ENCODE results near the gene SLC18A3.

SLC18A3 gene

DNA sequence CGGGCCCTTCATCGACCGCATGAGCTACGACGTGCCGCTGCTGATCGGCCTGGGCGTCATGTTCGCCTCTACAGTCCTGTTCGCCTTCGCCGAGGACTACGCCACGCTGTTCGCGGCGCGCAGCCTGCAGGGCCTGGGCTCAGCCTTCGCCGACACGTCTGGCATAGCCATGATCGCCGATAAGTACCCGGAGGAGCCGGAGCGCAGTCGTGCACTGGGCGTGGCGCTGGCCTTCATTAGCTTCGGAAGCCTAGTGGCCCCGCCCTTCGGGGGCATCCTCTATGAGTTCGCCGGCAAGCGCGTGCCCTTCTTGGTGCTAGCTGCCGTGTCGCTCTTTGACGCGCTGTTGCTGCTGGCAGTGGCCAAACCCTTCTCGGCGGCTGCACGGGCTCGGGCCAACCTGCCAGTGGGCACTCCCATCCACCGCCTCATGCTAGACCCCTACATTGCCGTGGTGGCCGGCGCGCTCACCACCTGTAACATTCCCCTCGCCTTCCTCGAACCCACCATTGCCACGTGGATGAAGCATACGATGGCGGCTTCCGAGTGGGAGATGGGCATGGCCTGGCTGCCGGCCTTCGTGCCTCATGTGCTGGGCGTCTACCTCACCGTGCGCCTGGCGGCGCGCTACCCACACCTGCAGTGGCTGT is 1.2 kb downstream of the SLC18A3 start:
- no peak for DNase-seq (ENCODE audit: low read depth in 2 of 2)

DNA sequence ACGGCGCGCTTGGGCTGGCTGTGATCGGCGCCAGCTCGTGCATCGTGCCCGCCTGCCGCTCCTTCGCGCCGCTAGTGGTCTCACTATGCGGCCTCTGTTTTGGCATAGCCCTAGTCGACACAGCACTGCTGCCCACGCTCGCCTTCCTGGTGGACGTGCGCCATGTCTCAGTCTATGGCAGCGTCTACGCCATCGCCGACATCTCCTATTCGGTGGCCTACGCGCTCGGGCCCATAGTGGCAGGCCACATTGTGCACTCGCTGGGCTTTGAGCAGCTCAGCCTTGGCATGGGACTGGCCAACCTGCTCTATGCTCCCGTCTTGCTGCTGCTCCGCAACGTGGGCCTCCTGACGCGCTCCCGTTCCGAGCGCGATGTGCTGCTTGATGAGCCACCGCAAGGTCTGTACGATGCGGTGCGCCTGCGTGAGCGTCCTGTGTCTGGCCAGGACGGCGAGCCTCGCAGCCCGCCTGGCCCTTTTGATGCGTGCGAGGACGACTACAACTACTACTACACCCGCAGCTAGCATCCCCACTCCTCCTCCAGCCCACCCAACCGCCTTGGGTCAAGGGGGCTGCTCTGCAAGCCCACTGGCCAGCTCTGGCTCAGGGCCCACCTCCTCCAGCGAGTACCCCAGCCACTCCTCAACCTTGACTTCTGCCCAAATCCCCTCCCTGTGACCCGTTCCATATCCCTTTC is 1.9 kb downstream of the SLC18A3 start:
- DNase-seq (ENCODE audit: low read depth in 2 of 2), result no peak

DNA sequence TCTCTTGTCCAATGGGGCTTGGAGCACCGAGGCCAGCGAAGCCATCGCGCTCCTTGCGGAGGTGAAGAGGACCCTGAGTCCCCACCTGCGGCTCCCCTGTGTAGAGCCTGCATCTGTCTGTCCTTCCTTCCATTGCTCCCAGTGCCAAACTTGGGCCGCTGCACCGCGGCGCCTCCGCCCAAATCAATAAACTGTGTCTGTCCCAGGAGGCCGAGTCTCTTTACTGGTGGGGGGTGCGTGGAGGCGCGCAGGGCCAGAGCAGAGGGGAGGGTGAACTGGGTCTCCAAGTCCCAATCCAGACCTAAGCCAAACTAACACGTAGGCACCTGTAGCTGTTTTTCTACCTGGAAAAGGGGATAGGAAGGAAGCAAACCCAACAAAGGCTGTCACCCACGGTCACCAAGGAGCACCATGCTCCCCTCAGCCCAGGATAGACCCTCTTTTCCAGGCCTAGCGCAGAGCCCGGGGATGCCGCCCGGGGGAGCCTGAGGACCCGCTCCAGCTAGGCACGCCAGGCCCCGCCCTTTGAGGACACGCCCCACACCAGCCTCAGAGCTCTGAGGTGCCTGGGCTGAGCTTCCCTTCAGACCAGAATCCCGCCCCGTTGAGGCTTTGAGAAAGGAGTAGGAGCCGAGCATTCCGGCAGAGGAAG is 2.5 kb downstream of the SLC18A3 start:
- no peak for DNase-seq (ENCODE audit: low read depth in 2 of 2)

DNA sequence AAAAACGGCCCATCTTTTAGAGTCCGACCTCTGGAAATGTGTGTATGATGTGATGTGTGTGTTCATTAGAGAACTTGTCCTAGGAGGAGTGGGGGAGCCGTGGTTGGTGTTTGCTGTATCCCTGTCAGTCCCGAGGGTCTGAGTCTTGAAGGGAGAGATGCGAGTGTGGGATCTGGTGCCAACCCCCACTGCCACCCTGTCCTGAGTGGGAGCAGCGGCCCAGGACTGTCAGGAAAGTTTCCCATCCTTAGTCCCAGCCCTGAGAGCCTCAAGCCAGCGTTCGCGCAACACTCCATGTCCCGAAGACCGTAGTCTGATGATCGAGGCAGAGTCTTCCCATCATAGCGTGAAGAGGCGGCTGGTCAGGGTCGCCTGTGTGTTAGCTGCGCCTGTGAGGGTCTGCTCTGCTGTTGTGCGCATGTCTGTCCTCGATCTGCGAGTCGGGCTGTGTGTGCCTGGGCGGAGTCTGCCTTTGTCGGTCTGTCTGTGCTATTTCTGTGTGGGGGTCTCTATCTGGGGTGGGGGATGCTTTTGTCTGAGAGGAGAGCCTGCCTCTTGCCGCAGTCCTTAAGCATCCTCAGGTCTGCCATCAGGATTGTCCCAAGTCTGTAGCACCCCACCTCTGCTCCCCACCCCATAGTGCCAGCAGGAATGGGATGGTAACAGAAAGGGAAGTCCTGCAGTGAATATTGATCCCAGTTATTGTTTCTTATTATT is 3.2 kb downstream of the SLC18A3 start:
- DNase-seq (ENCODE audit: low read depth in 2 of 2), result no peak

DNA sequence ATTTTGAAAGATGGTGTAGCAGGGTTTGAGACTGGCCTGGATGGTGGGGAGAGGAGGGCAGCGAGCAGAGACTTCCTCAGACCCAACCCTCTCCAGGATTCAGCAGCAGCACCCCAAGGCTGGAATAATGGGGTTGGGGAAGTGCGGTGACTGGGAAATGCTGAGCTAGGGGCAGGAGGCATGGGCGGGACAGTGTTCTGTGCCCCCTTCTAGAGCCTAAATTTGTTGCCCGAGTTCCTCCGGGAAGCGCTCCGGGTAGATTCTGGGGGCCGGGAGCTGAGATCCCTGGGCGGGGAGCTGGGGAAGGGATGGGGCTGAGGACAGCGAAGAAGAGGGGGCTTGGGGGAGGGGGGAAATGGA is 3.8 kb downstream of the SLC18A3 start, which contains the start of gene CHAT:
Gene CHAT, plus strand, starts transcription at position 156 of the 360 bp plus-strand sequence. Its CDS starts 153 bp downstream, at position 309.
- no peak for DNase-seq (ENCODE audit: low read depth in 2 of 2)

DNA sequence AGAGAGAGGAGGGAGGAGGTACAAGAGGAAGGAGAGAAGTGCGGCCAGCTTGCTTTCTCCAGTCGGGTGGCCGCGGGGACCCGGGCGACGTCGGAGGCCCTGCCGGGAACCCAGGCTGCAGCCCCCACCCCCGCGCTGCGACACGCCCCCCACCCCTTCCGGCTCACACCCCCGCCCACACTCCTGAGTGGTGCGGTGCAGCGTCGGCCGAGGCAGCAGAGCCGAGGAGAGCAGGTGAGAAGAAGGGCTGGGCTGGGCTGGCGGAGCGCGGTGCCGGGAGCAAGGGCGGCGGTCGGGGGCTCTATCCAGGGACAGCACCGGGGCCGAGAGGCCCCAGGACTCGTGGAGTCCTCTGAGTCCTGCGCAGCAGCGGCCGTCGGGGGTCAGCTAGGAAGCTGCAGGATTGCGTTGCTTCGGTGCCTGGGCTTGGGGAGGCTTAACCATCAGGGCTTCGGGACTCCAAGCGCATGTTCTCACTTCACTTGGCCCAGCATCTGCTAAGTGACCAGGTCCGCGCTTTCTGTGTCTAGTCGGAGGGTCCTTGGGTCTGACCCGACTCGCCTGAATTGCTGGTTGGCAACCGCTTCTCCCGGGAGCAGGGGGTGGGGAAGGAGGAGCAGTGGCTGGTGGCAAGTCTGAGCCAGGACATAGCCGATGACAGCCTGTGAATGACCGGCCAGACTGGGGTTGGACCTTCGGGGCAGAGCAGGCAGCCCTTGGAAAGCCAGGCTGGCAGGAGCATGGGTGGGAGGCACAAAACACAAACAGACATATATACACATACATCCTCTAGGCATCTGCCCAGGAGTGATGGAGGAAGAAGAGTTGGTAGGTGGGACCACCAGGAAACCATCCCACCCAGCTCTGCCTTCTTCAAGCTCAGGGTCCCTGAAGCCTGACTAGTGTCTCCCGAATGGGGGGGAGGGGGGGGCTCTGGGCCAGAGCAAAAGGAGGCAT is 4.4 kb downstream of the SLC18A3 start:
- no peak for DNase-seq (ENCODE audit: low read depth in 2 of 2)

DNA sequence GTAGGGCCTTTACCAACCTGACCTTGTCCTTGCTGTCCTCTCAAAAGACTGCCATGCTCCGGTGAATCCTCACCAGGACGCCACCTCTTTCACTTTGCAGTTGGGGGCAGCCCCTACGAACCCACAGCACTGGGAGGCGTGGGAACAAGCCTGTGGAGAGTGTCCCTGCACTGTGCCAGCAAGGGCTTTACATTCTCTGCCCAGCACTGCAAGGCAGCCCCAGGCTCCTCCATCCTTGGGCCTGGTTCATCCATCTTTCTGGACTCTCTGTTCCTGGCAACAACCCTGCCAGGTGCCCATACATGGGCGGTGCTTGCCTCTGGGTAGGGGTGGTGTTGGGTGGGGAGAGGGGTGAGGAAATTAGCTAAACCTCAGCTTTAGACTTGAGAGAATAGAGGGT is 5.1 kb downstream of the SLC18A3 start:
- no peak for DNase-seq (ENCODE audit: low read depth in 2 of 2)

DNA sequence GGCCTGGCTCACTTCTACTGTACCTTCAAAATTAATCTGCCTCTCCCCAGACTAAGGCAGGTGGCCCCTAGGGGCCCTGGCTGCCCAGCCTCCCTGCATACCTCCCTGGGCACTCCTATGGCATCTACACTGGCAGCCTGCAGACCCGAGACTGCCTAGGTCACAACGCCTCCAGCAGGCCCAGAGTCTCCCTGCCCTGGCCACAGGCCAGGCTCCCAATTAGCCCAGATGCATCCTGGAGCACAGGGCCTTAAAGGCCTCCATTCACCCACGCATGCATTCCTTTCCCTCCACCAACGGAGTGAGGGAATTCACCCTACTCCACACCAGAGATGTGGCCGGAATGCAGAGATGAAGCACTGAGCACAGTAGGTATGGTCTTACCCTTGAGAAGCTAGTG is 5.6 kb downstream of the SLC18A3 start:
- DNase-seq (ENCODE audit: low read depth in 2 of 2), result no peak

DNA sequence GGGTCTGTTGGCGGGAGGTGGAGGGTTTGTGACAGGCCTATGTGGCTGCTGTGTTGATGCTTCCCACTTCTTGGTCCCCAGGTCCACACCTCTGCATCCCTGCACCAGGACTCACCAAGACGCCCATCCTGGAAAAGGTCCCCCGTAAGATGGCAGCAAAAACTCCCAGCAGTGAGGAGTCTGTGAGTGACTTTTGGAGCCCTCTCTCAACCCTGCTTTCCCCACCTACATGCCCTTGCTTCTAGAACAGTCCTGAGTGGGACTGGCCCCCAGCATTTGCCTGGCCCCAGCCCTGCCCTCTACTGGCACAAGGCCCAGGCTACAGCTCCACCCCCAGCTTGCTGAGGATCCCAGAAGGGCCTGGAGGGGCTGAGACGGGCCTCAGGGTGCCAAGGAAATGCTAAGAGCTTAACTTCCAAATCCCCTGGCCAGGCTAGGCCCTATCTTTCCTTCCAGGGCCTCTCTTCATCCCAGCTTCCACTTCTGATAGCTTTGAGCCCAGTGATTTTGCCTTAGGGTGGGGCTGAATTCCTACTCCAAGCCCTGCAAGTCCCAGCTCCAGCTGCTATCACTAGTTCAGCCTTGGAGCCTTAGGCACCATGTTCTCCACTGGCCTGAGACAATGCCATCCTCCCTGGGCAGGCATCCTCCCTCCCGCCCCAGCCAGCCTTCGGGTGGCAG is 6.5 kb downstream of the SLC18A3 start:
- DNase-seq (ENCODE audit: low read depth in 2 of 2), result no peak

DNA sequence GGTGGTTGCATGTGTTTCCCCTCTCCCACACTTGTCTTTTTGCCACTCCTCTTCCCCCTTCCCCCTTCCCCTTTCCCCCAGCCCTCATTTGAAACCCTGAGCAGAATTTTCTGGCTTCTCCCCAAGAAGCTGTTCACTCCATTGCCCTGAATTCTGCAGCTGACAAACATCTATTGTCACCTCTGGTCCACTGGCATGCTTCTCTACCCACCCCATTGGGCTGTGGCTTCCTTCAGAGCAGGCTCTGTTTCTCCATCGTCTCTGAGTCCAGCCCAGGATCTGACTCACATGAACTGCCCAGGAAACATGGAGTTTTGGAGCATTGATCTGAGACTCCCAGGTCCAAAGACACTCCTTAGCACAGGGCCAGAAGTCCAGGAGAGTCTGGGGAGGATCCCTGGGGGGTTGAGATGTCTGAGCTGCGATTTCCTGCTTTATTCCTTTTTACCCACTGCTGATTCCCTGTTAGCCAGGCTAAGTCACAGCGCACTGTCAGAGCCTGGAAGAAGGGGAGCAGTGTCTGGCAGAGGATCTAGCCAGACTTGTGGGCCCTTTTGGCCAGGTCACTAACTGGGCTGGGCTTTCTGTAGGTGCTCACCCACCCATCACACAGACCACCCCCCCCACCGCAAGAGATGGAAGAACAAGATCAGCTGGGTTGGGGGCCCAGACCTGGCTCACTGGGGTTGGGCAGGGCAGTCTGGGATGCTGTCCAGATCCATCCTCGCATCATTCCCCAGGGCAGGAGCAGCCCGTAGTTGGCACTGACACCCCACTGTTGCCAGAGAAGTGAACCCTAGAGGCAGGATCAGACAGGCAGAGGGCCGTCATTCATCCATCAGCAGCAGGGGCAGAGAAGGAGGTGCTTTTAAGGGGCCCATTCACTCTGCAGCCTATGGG is 7.3 kb downstream of the SLC18A3 start:
- no peak for DNase-seq (ENCODE audit: low read depth in 2 of 2)

DNA sequence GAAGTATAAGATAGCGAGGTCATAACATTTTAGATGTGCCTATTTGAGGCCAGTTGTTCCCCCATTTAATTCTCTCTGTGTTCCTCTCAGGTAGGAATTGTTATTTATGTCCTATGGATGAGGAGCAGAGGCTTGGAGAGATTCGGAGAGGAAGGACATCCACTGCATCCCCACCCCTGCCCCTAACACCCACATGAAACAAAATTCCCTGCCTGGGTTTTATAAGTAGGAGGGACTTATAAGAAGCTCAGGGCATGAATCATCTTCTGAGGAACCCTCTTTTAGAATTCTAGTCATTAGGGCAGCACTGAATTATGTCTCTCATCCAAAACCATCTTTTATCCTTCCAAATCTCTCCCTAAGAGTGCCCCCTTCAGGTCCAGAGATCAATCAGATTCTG is 8.7 kb downstream of the SLC18A3 start:
- DNase-seq (ENCODE audit: low read depth in 2 of 2), result no peak

DNA sequence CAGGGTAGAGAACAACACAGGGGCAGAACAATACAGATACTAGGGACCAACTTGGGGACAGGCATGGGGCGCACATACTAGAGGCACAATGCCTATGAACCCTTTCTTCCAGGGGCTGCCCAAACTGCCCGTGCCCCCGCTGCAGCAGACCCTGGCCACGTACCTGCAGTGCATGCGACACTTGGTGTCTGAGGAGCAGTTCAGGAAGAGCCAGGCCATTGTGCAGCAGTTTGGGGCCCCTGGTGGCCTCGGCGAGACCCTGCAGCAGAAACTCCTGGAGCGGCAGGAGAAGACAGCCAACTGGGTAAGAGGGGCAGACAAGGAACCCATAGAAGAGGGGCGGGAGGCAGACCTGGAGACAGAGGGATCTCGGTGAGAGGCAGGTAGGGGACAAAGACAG is 9.5 kb downstream of the SLC18A3 start:
- DNase-seq (ENCODE audit: low read depth in 2 of 2), result no peak

DNA sequence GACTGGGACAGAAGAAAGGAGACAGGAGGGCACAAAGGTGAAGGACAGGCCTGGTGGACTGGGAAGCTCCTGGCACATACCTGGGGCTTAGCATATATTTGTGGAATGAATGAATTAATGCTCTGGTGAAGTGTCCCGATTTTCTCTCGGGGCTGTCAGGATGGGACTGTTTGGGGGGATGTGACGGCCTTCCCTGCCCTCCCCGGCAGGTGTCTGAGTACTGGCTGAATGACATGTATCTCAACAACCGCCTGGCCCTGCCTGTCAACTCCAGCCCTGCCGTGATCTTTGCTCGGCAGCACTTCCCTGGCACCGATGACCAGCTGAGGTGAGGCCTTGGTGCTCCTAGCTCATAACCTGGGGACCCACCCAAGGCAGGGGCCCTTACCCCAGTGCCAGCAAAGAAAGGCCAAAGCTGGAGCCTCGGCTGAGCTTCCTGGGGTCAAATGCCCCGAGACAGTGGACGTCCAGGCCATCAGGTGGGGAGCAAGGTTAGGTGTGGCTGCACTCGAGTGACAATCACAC is 10.2 kb downstream of the SLC18A3 start:
- DNase-seq (ENCODE audit: low read depth in 2 of 2), result no peak

DNA sequence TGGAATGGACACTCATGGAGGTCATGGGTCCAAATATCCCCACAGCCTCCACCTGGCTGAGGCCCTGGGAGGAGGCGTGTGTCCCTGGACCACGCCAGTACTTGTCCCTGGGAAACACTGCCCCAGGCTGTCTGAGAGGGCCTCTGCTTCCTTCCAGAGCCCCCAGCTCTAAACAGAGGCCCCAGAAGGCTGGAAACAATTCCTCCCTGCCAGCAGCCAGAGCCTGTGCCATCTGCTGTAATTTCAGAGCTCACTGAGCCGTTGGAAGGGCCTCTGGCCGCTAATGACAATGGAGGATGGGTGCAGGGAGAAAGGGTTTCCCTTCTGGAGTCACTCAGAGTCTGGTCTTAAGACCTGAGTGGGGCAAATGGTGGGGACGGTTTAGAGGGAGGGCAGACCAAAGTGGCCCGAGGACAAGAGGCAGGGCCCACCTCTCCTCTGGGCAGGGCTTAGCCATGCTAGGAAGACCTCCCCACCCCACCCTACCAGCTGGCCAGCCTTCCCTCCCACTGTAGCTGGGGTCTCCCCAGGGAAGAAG is 10.8 kb downstream of the SLC18A3 start:
- DNase-seq (ENCODE audit: low read depth in 2 of 2), result no peak

DNA sequence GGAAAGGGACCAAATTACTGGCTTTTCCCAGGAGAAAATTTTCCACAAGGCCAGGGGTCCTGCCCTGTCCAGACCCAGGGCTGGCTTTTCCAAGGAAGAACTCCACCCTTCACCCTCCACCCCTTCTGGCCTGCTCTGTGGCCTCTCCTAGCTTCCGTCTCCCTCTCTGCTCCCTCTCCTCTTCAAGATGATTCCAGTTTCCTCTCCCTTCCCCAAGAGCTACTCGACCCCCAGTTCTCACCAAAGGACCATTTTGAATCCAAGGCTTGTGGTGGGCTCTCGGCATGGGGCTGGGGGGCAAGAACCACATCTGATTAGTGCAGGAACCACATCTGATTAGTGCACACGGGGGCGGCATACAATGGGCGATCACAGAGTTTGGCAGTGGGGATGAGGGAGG is 11.5 kb downstream of the SLC18A3 start:
- no peak for DNase-seq (ENCODE audit: low read depth in 2 of 2)

DNA sequence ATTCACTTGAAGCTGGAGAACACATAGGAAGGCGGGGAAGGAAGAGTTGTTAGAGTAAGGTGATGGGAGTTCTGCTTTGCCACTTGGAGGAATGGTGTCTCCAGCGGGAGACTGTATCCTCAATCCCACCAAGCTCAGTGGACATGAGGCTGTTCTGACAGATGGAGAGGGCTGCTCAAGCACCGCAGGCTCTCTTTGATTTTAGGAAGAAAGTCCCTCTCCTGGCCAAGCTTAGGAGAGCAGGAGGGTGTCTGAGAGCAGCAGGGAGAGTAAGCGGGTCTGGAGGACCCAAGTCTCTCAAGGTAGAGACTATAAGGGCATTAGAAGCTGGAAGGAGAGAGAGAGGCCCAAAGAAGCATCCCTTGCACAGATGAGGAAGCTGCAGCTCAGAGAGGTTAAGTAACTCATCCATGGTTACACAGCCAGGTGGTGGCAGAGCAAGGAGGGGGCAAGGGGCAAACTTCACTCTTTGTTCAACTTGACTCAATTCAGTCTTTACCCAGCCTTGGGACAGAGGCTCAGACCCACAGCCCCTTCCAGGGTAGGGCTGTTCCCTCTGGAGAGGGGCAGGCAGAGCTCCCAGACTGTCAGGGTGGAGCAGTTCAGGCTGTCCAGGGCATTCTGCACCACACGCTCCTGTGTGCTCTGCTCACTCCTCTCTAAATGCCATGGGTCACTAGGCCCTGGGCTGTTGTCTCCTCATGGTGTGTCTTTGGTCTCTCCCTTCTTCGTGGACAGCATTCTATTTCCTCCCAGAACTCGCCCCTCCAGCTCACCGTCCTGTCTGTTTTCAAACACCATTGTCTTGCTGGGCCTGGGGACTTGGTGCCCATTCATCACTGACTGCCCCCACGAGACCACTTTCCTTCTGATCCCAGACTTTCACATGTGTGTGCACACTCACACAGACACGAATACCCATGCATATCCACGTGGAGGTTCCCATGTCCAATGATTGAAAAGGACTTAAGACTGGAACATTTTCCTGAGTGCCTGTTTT is 12.6 kb downstream of the SLC18A3 start:
- no peak for DNase-seq (ENCODE audit: low read depth in 2 of 2)

DNA sequence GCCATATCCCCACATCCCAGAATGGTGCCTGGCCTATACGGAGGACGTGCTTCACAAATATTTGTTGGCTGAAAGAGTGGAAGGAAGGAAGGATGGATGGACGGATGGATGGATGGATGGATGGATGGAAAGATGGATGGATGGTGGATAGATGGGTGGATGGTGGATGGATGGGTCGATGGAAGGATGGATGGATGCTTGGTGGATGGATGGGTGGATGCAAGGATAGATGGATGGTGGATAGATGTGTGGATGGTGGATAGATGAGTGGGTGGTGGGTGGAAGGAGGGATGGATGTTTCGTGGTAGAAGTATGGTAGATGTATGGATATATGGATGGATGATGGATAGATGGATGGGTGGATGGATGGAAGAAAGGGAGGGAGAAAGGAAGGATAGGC is 14.5 kb downstream of the SLC18A3 start:
- DNase-seq (ENCODE audit: low read depth in 2 of 2), result no peak

DNA sequence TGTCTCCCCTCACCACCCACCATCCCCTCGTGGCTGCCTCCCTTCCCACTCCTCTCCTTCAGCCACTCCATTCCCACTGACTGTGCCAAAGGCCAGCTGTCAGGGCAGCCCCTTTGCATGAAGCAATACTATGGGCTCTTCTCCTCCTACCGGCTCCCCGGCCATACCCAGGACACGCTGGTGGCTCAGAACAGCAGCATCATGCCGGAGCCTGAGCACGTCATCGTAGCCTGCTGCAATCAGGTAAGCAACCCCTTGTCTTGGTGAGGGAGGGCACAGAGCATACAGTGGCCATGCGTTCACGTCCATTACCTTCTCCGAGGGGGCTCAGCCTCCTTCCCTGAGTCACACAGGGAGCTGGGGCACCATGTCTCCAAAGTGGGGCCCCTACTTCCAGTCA is 15.3 kb downstream of the SLC18A3 start:
- DNase-seq (ENCODE audit: low read depth in 2 of 2), result no peak

Data from stimulated activated CD4-positive, alpha-beta T cell treated with anti-CD3 and anti-CD28 coated beads, Interleukin-1b, Interleukin-23, amount 100 ng/mL, for 4 hours (primary cell).